22Rv1 (cell line): ENCODE measurements around the gene KCNG4.

Experiments used
- CTCF ChIP-seq: fragments of 450-650 bp; IDR thresholded peaks from 2 replicates; pipeline ENCODE4 v1.5.1; 2017; ENCODE audit warnings: mild to moderate bottlenecking
- ZFX ChIP-seq: fragments of 450-650 bp; IDR thresholded peaks from 2 replicates; pipeline ENCODE4 v1.6.1; 2017; ENCODE audit warnings: antibody characterized with exemption, borderline replicate concordance

GRCh38 chr16:84229471-84229870 is 10.3 kb downstream of the KCNG4 start:
- TF ChIP-seq CTCF (no peak), ZFX (no peak)
